Right lobe of liver (tissue), 4 donors: ENCODE measurements around the gene OMA1.

Experiments used
- POLR2A ChIP-seq: fragments of 450-650 bp; IDR thresholded peaks from one replicate; pipeline ENCODE4 v1.6.1; 2017; ENCODE audit warnings: antibody characterized with exemption, mild to moderate bottlenecking
- TF ChIP-seq, protein P1 (sequence below), 4 donors: fragments of 200-600 bp in 3 of 4; fragments of 450-650 bp in 1 of 4; IDR thresholded peaks; one replicate each; pipeline versions ENCODE4 v1.5.1 to v1.8.0; 2016 to 2022; ENCODE audit warnings: antibody characterized with exemption in 4 of 4, mild to moderate bottlenecking in 2 of 4
- donor health status: DM: no; HTN: no; CAD: no.
- donor health status: DM: no; HTN: no; CAD: no.
- donor health status: DM: no; HTN: yes; CAD: no.

DNA sequence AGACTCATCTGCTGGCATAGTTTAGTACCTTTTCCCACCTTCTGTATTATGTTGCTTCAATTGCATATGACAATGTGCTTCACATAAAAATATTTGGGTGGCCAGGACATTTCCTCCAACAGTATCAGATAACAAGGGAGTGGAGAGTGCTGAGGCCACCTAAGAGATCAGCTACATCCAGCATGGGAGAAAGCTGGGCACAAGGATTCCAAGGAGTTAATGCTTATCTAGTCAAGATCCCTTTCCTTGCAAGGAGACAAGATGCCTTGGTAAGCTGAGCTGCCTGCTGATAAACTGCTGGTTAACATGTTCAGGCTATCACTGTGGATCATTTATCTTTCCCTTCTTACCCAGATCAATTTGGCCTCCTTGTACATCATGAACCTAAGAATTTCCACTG is 25.1 kb upstream of the OMA1 start:
- no peak for TF ChIP-seq POLR2A
- TF ChIP-seq, protein P1, sequence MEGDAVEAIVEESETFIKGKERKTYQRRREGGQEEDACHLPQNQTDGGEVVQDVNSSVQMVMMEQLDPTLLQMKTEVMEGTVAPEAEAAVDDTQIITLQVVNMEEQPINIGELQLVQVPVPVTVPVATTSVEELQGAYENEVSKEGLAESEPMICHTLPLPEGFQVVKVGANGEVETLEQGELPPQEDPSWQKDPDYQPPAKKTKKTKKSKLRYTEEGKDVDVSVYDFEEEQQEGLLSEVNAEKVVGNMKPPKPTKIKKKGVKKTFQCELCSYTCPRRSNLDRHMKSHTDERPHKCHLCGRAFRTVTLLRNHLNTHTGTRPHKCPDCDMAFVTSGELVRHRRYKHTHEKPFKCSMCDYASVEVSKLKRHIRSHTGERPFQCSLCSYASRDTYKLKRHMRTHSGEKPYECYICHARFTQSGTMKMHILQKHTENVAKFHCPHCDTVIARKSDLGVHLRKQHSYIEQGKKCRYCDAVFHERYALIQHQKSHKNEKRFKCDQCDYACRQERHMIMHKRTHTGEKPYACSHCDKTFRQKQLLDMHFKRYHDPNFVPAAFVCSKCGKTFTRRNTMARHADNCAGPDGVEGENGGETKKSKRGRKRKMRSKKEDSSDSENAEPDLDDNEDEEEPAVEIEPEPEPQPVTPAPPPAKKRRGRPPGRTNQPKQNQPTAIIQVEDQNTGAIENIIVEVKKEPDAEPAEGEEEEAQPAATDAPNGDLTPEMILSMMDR (IDR thresholded peaks at IDR 0.05), result no peak
